B cell (primary cell): Measurements from ENCODE around the gene ASTN2. TPM values are rescaled to one million over a fixed set of nuclear protein-coding genes. Genes with fewer than 3 reads are reported as not detected.
A peak's percentile ranks its signal among the peaks of the same experiment; 100 is the strongest.

ENCODE experiments used
- ATAC-seq: fragments of 200-7000 bp; cut with Tn5 transposase; one replicate; pipeline ENCODE4 v1.10.0; 2021; ENCODE audit warnings: low read depth, mild to moderate bottlenecking, moderate number of reproducible peaks, moderate library complexity
- CTCF ChIA-PET: fragments of 350-600 bp; sonication (Branson Sonifier 250); formaldehyde crosslinking; loops from one replicate; lab custom pipeline; 2021; ENCODE audit warnings: antibody characterized with exemption, inconsistent platforms; lab: Charles Lee
- POLR2A ChIA-PET: fragments of 350-600 bp; sonication (Branson Sonifier 250); formaldehyde crosslinking; loops from one replicate; lab custom pipeline; 2021; ENCODE audit warnings: antibody characterized with exemption; lab: Charles Lee
- DNase-seq: peaks from one replicate; pipeline ENCODE4 v3.0.0; 2013
- H2AFZ ChIP-seq: 2 replicates; pipeline ENCODE4 v1.6.1; 2012; ENCODE audit warnings: mild to moderate bottlenecking, low read depth, low read length; ENCODE audit not compliant: insufficient read depth, poor library complexity, severe bottlenecking
- H3K27ac ChIP-seq, 2 donors: 1 replicate in 1 of 2; 2 replicates in 1 of 2; pipeline ENCODE4 v1.5.1; 2012 to 2013; ENCODE audit warnings: low read length in 2 of 2, mild to moderate bottlenecking in 2 of 2, moderate library complexity in 1 of 2
- H3K27me3 ChIP-seq, 4 experiments: fragments of 200-600 bp in 1 of 4; sonication (generic) in 1 of 4; replicated peaks in 1 of 4; 1 replicate in 2 of 4; 2 replicates in 2 of 4; pipeline versions ENCODE4 v1.6.1 to v1.7.0; 2013 to 2016; ENCODE audit warnings: low read length in 3 of 4, mild to moderate bottlenecking in 2 of 4, mixed read lengths in 1 of 4, moderate library complexity in 1 of 4; ENCODE audit not compliant: insufficient read depth in 4 of 4, control insufficient read depth in 3 of 4; ENCODE audit errors: control extremely low read depth in 1 of 4
- H3K36me3 ChIP-seq, 2 experiments: replicated peaks in 1 of 2; 1 replicate in 1 of 2; 2 replicates in 1 of 2; pipeline versions ENCODE4 v1.6.1 to v1.7.1; 2013; ENCODE audit warnings: low read length in 1 of 2; ENCODE audit not compliant: insufficient read depth in 2 of 2, control insufficient read depth in 1 of 2; ENCODE audit errors: control extremely low read depth in 1 of 2, extremely low read depth in 1 of 2
- H3K4me1 ChIP-seq, 2 donors: fragments of 200-600 bp in 1 of 2; sonication (generic) in 1 of 2; 1 replicate in 1 of 2; 2 replicates in 1 of 2; pipeline versions ENCODE4 v1.5.1 to v1.6.1; 2013 to 2017; ENCODE audit warnings: low read length in 2 of 2; ENCODE audit not compliant: control insufficient read depth in 2 of 2, insufficient read depth in 2 of 2
- H3K4me2 ChIP-seq: replicated peaks from 2 replicates; pipeline ENCODE3; 2012; ENCODE audit warnings: mild to moderate bottlenecking, low read depth, low read length; ENCODE audit not compliant: poor library complexity, severe bottlenecking
- H3K4me3 ChIP-seq, 5 experiments: fragments of 200-600 bp in 1 of 5; sonication (generic) in 1 of 5; 1 replicate in 3 of 5; 2 replicates in 2 of 5; pipeline versions ENCODE4 v1.5.1 to v1.7.0; 2011 to 2016; ENCODE audit warnings: low read length in 4 of 5, mild to moderate bottlenecking in 4 of 5, low read depth in 2 of 5, control low read depth in 1 of 5, moderate library complexity in 1 of 5; ENCODE audit not compliant: insufficient read depth in 1 of 5; ENCODE audit errors: control extremely low read depth in 1 of 5, extremely low read depth in 1 of 5
- H3K79me2 ChIP-seq: fragments of 200-600 bp; sonication (generic); one replicate; pipeline ENCODE4 v1.6.0; 2016; ENCODE audit warnings: low read length; ENCODE audit not compliant: control insufficient read depth, insufficient read depth
- H3K9ac ChIP-seq: fragments of 200-600 bp; sonication (generic); 2 replicates; pipeline ENCODE4 v1.6.1; 2017; ENCODE audit warnings: mild to moderate bottlenecking, low read length, moderate library complexity
- H3K9me3 ChIP-seq, 3 donors: one replicate each; pipeline versions ENCODE4 v1.6.1 to v1.7.1; 2013; ENCODE audit warnings: low read length in 2 of 3; ENCODE audit not compliant: control insufficient read depth in 2 of 3, insufficient read depth in 1 of 3; ENCODE audit errors: control extremely low read depth in 1 of 3
- H4K20me1 ChIP-seq: 2 replicates; pipeline ENCODE4 v1.6.0; 2012; ENCODE audit warnings: mild to moderate bottlenecking, low read length; ENCODE audit not compliant: insufficient read depth, control insufficient read depth, poor library complexity, severe bottlenecking
- H3K27ac Mint-ChIP-seq: one replicate; pipeline ENCODE4 v1.8.0; 2021; ENCODE audit warnings: mixed read lengths
- H3K27me3 Mint-ChIP-seq: one replicate; pipeline ENCODE4 v1.8.0; 2021; ENCODE audit warnings: mixed read lengths
- H3K4me1 Mint-ChIP-seq: one replicate; pipeline ENCODE4 v1.8.0; 2021; ENCODE audit warnings: mixed read lengths
- H3K4me3 Mint-ChIP-seq: one replicate; pipeline ENCODE4 v1.8.0; 2021; ENCODE audit warnings: mixed read lengths
- H3K9me3 Mint-ChIP-seq: one replicate; pipeline ENCODE4 v1.8.0; 2022; ENCODE audit warnings: mixed read lengths; ENCODE audit not compliant: insufficient read depth
- CTCF ChIP-seq: fragments of 200-600 bp; IDR thresholded peaks from one replicate; pipeline ENCODE4 v1.8.0; 2022; ENCODE audit warnings: antibody characterized with exemption, mild to moderate bottlenecking
- EZH2 ChIP-seq: IDR thresholded peaks from 2 replicates; pipeline ENCODE4 v1.6.1; 2012; ENCODE audit warnings: borderline replicate concordance, low read depth, mild to moderate bottlenecking, moderate library complexity, low read length; ENCODE audit not compliant: insufficient read depth, poor library complexity, severe bottlenecking
- WGBS: methylation state at CpG from one replicate; pipeline ENCODE4 v1.1.5; 2013; ENCODE audit warnings: missing lambda C conversion rate; ENCODE audit not compliant: insufficient coverage; 5-methylcytosine and 5-hydroxymethylcytosine counted together
- intact Hi-C: fragments of 100-400 bp; cut with micrococcal nuclease; formaldehyde crosslinking; loops from one replicate; pipeline ENCODE4 v1.10.0; 2022
- polyA plus RNA-seq: library from polyadenylated mRNA; depleted of rRNA; stranded (reverse); fragments of >200 nt; gene quantifications from 2 replicates; pipeline ENCODE4 v1.2.3, GENCODE V29; 2012
- total RNA-seq, 2 donors: library from RNA; stranded (reverse); fragments of 120-200 nt in 1 of 2; gene quantifications; 1 replicate in 1 of 2; 2 replicates in 1 of 2; pipeline versions ENCODE4 v1.2.3 to v1.2.4, GENCODE V29; 2013 to 2022

The ASTN2 gene
- total and polyA plus RNA-seq, 2 donors (not counting 1 experiment from before 2014, with no cell fraction given): 1.2 to 3.6 TPM

DNA sequence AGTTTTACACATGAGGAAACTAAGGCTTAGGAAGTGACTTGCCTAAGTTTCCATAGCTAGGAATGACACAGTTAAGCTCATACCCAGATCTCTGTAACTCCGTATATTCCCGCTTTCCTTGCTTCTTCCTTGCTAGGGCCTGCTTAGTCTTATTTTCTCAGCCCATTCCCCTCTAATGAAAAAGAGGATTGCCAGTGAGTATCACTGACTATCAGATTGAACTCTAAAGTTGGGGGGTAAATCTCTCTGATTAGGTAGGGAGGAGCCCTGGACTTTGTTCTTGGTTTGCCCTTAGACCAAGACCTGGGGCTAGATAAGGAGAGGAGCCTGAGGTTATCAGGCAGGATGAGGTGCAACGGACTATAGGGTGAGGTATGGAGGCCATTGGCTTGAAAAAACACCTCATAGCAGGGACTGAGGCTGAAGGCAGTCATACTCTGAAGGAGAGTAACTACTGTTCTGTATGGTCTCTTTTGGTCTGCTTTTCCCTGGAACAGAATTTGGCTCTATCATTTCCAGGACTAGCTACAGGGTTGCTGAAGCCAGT is 725.3 kb downstream of the ASTN2 start:
- H3K9me3 ChIP-seq: no peaks in the 10 kb centered on the region
- no peak overlapping the region for H3K4me2 ChIP-seq
- peaks cover 30 to 34% of the 10 kb centered on the region in 2 donors for H3K4me1 ChIP-seq
- peaks cover 6% of the 10 kb centered on the region for H4K20me1 ChIP-seq
- no peaks in the 10 kb centered on the region for H3K36me3 ChIP-seq
- no peak overlapping the region for H3K27ac ChIP-seq
- ATAC-seq: no peak
- ChIA-PET CTCF (no interaction called here), POLR2A (no interaction called here)
- Mint-ChIP-seq H3K27ac (no peak overlapping the region), H3K27me3 (no peaks in the 10 kb centered on the region), H3K4me3 (no peak overlapping the region), H3K4me1 (peaks cover 61% of the 10 kb centered on the region), H3K9me3 (no peaks in the 10 kb centered on the region)
- no peak overlapping the region for H3K9ac ChIP-seq
- no peaks in the 10 kb centered on the region for H3K27me3 ChIP-seq
- 100% methylated on average over 1 of the region's 3 CpGs for WGBS
- H3K4me3 ChIP-seq: no peak overlapping the region
- intact Hi-C loops: no loop called here
- H3K79me2 ChIP-seq: peaks cover 32% of the 10 kb centered on the region
- no peak overlapping the region for H2AFZ ChIP-seq
- TF ChIP-seq CTCF: no peak
- TF ChIP-seq EZH2: no peak
- DNase-seq: no peak

DNA sequence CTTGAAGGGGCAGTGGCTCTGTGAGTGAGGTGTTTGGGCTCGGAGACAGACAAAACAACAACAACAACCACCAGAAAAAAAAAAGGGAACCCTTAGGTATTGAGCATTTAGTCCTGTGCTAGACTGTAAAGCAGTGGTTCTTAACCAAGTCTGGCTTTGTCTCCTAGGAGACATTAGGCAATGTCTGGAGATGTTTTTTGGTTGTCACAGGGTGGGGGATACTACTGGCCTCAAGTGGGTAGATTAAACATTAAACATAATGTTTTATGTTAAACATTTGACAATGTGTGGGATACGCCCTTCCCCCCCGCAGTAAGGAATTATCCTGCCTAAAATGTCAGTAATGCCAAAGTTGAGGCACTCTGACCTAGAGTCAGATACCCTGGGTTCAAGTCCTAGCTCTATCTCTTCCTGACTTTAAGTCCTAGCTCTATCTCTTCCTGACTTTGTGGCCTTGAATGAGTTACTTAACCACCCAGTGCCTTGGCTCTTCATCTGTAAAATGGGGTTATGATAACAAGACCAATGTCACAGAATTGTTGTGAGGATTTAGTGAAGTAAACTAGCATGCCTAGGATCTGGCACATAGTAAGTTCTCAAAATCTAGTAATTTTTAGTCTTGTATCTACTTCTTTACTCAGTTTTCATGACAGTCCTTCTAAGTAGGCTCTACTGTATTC is 725.9 kb downstream of the ASTN2 start:
- TF ChIP-seq EZH2 (no peak), CTCF (no peak)
- peaks cover 32% of the 10 kb centered on the region for H3K79me2 ChIP-seq
- H2AFZ ChIP-seq: no peak overlapping the region
- peaks cover 30 to 34% of the 10 kb centered on the region in 2 donors for H3K4me1 ChIP-seq
- DNase-seq (no peak), ATAC-seq (no peak)
- CTCF ChIA-PET: no interaction called here
- H3K9ac ChIP-seq: no peak overlapping the region
- Mint-ChIP-seq H3K9me3 (no peaks in the 10 kb centered on the region), H3K27ac (no peak overlapping the region), H3K4me3 (peak overlapping the region; percentile 32), H3K4me1 (peaks cover 61% of the 10 kb centered on the region), H3K27me3 (no peaks in the 10 kb centered on the region)
- no peak overlapping the region for H3K4me2 ChIP-seq
- POLR2A ChIA-PET: no interaction called here
- H3K4me3 ChIP-seq: no peak overlapping the region
- no peaks in the 10 kb centered on the region for H3K36me3 ChIP-seq
- H3K27me3 ChIP-seq: no peaks in the 10 kb centered on the region
- H3K27ac ChIP-seq: no peak overlapping the region
- H3K9me3 ChIP-seq: no peaks in the 10 kb centered on the region
- peaks cover 6% of the 10 kb centered on the region for H4K20me1 ChIP-seq
- intact Hi-C loops: no loop called here
- WGBS: no CpG with 5 or more reads among the region's 3 CpGs
